Measurements from ENCODE around the gene CCDC70.

The CCDC70 gene

GRCh38 chr13:51862957-51863356 lies 1.2 kb downstream of the CCDC70 start:
- DNase-seq (ENCODE audit: low read depth), result no peak

GRCh38 chr13:51865838-51866237 lies 4.1 kb downstream of the CCDC70 start:
- DNase-seq (ENCODE audit: low read depth), result no peak

GRCh38 chr13:51867062-51867461 lies 5.3 kb downstream of the CCDC70 start:
- DNase-seq (ENCODE audit: low read depth), result no peak

- no peak for DNase-seq (ENCODE audit: low read depth)
These were observed 8.1 kb downstream of the CCDC70 start for GRCh38 chr13:51869916-51870315.

- DNase-seq (ENCODE audit: low read depth), result no peak
These were observed 8.8 kb downstream of the CCDC70 start for GRCh38 chr13:51870616-51871015.

- DNase-seq (ENCODE audit: low read depth), result no peak
These were observed 11.5 kb downstream of the CCDC70 start for GRCh38 chr13:51873117-51873798.

GRCh38 chr13:51873837-51874236 lies 12.1 kb downstream of the CCDC70 start:
- no peak for DNase-seq (ENCODE audit: low read depth)

- no peak for DNase-seq (ENCODE audit: low read depth)
These were observed 12.9 kb downstream of the CCDC70 start for GRCh38 chr13:51874651-51875050.

- no peak for DNase-seq (ENCODE audit: low read depth)
These were observed 17.4 kb downstream of the CCDC70 start for GRCh38 chr13:51879133-51879532.

GRCh38 chr13:51881296-51881695 lies 19.5 kb downstream of the CCDC70 start:
- DNase-seq (ENCODE audit: low read depth), result no peak

GRCh38 chr13:51882570-51883225 lies 20.9 kb downstream of the CCDC70 start:
- DNase-seq (ENCODE audit: low read depth), result no peak

GRCh38 chr13:51883226-51883600 lies 21.4 kb downstream of the CCDC70 start:
- no peak for DNase-seq (ENCODE audit: low read depth)

GRCh38 chr13:51885651-51886050 lies 23.9 kb downstream of the CCDC70 start:
- no peak for DNase-seq (ENCODE audit: low read depth)

- DNase-seq (ENCODE audit: low read depth), result no peak
These were observed 25.7 kb downstream of the CCDC70 start for GRCh38 chr13:51887468-51887867.

- DNase-seq (ENCODE audit: low read depth), result no peak
These were observed 30.9 kb downstream of the CCDC70 start for GRCh38 chr13:51892657-51893056.

- DNase-seq (ENCODE audit: low read depth), result no peak
These were observed 32.5 kb downstream of the CCDC70 start for GRCh38 chr13:51894239-51894638.

GRCh38 chr13:51895906-51896888 lies 34.4 kb downstream of the CCDC70 start:
- DNase-seq (ENCODE audit: low read depth), result peak; percentile 62

- no peak for DNase-seq (ENCODE audit: low read depth)
These were observed 38.7 kb downstream of the CCDC70 start for GRCh38 chr13:51900471-51900870.

GRCh38 chr13:51902776-51903175 lies 41.0 kb downstream of the CCDC70 start:
- DNase-seq (ENCODE audit: low read depth), result no peak

- DNase-seq (ENCODE audit: low read depth), result no peak
These were observed 44.0 kb downstream of the CCDC70 start for GRCh38 chr13:51905787-51906186.

GRCh38 chr13:51906581-51906980 lies 44.8 kb downstream of the CCDC70 start:
- no peak for DNase-seq (ENCODE audit: low read depth)

GRCh38 chr13:51907040-51907732 lies 45.4 kb downstream of the CCDC70 start:
- no peak for DNase-seq (ENCODE audit: low read depth)
